T-cell (primary cell): Measurements from ENCODE around the gene DHX29. TPM values are rescaled to one million over a fixed set of nuclear protein-coding genes. Genes with fewer than 3 reads are reported as not detected.

Experiments used
- ATAC-seq, 4 experiments: fragments of 200-7000 bp in 3 of 4; fragments of 150-1000 bp in 1 of 4; cut with Tn5 transposase; replicated peaks in 1 of 4; 1 replicate in 3 of 4; 2 replicates in 1 of 4; pipeline ENCODE4 v1.10.0; 2021; ENCODE audit warnings: moderate library complexity in 3 of 4, mild to moderate bottlenecking in 2 of 4, moderate number of reproducible peaks in 1 of 4
- CTCF ChIA-PET, 2 donors: fragments of 300-600 bp; sonication (Branson Sonifier 250); formaldehyde crosslinking; loops; one replicate each; lab custom pipeline; 2022; ENCODE audit warnings: antibody characterized with exemption in 2 of 2; lab: Charles Lee
- POLR2A ChIA-PET, 2 donors: fragments of 300-600 bp; sonication (Branson Sonifier 250); formaldehyde crosslinking; loops; one replicate each; lab custom pipeline; 2022; ENCODE audit warnings: antibody characterized with exemption in 2 of 2; lab: Charles Lee
- DNase-seq, 35 experiments: peaks; one replicate each; pipeline versions ENCODE4 v3.0.0 to v3.0.0-alpha.2; 2013 to 2023
- H3K27ac ChIP-seq: one replicate; pipeline ENCODE4 v1.5.1; 2013; ENCODE audit warnings: low read length
- H3K27me3 ChIP-seq, 2 experiments: replicated peaks in 1 of 2; 1 replicate in 1 of 2; 2 replicates in 1 of 2; pipeline versions ENCODE4 v1.6.1 to v1.7.0; 2013; ENCODE audit warnings: low read length in 1 of 2, mixed read lengths in 1 of 2; ENCODE audit not compliant: control insufficient read depth in 2 of 2, insufficient read depth in 2 of 2; ENCODE audit errors: extremely low read depth in 1 of 2
- H3K36me3 ChIP-seq, 2 donors: 1 replicate in 1 of 2; 2 replicates in 1 of 2; pipeline versions ENCODE4 v1.6.1 to v1.7.0; 2013; ENCODE audit warnings: low read length in 1 of 2; ENCODE audit not compliant: control insufficient read depth in 2 of 2, insufficient read depth in 1 of 2; ENCODE audit errors: extremely low read depth in 1 of 2
- H3K4me1 ChIP-seq, 2 experiments: 1 replicate in 1 of 2; 2 replicates in 1 of 2; pipeline versions ENCODE4 v1.6.1 to v1.7.0; 2013; ENCODE audit warnings: low read length in 2 of 2, mixed read lengths in 1 of 2; ENCODE audit not compliant: insufficient read depth in 2 of 2, control insufficient read depth in 1 of 2; ENCODE audit errors: extremely low read depth in 1 of 2
- H3K4me3 ChIP-seq, 2 donors: 1 replicate in 1 of 2; 2 replicates in 1 of 2; pipeline versions ENCODE4 v1.5.1 to v1.7.0; 2013; ENCODE audit warnings: mild to moderate bottlenecking in 2 of 2, low read length in 1 of 2, moderate library complexity in 1 of 2; ENCODE audit not compliant: control insufficient read depth in 1 of 2; ENCODE audit errors: extremely low read depth in 1 of 2
- H3K9me3 ChIP-seq: 2 replicates; pipeline ENCODE4 v1.7.0; 2013
- H3K27ac Mint-ChIP-seq, 2 donors: one replicate each; pipeline ENCODE4 v1.8.0; 2020 to 2021; ENCODE audit warnings: mild to moderate bottlenecking in 2 of 2, mixed read lengths in 2 of 2
- H3K27me3 Mint-ChIP-seq, 2 donors: one replicate each; pipeline ENCODE4 v1.8.0; 2021 to 2022; ENCODE audit warnings: mixed read lengths in 2 of 2
- H3K36me3 Mint-ChIP-seq: one replicate; pipeline ENCODE4 v1.8.0; 2021; ENCODE audit warnings: mixed read lengths
- H3K4me1 Mint-ChIP-seq, 3 donors: one replicate each; pipeline ENCODE4 v1.8.0; 2020 to 2022; ENCODE audit warnings: mixed read lengths in 3 of 3, mild to moderate bottlenecking in 1 of 3
- H3K4me3 Mint-ChIP-seq, 3 donors: one replicate each; pipeline ENCODE4 v1.8.0; 2020 to 2022; ENCODE audit warnings: mild to moderate bottlenecking in 3 of 3, mixed read lengths in 3 of 3, moderate library complexity in 3 of 3
- H3K9me3 Mint-ChIP-seq, 3 donors: one replicate each; pipeline ENCODE4 v1.8.0; 2020 to 2022; ENCODE audit warnings: mixed read lengths in 3 of 3
- WGBS: methylation state at CpG from one replicate; pipeline ENCODE4 v1.1.5; 2013; ENCODE audit warnings: missing lambda C conversion rate; ENCODE audit not compliant: insufficient coverage; 5-methylcytosine and 5-hydroxymethylcytosine counted together
- total RNA-seq, 35 experiments: library from RNA in 6 of 35; stranded (reverse) in 6 of 35; fragments of 120-200 nt in 1 of 35; gene quantifications; one replicate each; pipeline versions ENCODE4 v1.2.1 to v1.2.4 and lab custom pipeline; 2013 to 2026

DHX29 gene
- total RNA-seq, 5 donors from 2014 or later (not counting 1 experiment from before 2014, with no cell fraction given), result 12.4 to 19.2 (median 15.4) TPM

GRCh38 chr5:55230086-55230629 lies 77.3 kb downstream of the DHX29 start:
- POLR2A ChIA-PET, result interaction anchor here in 1 of 2 donors (0.6 kb wide), 1 partner anchor 38 kb away, joined by 3 read pairs; no protein-coding TSS in a partner anchor
- WGBS, result 27% methylated on average over 7 of the region's 8 CpGs
- Mint-ChIP-seq H3K9me3 (no peaks in the 10 kb centered on the region), H3K27ac (no peak overlapping the region), H3K4me3 (peak overlapping the region in 1 of 3 donors; percentile 97), H3K36me3 (no peaks in the 10 kb centered on the region), H3K27me3 (peaks cover 77 to 80% of the 10 kb centered on the region in 2 donors), H3K4me1 (peaks cover 34 to 48% (median 43%) of the 10 kb centered on the region in 3 donors)
- H3K27ac ChIP-seq, result no peak overlapping the region
- H3K4me1 ChIP-seq, result peaks cover 16 to 61% of the 10 kb centered on the region in 2 experiments
- H3K27me3 ChIP-seq, result peaks cover 43 to 96% of the 10 kb centered on the region in 2 experiments
- no peaks in the 10 kb centered on the region for H3K9me3 ChIP-seq
- no peak for DNase-seq
- H3K4me3 ChIP-seq, result no peak overlapping the region
- CTCF ChIA-PET, result no interaction called here
- no peaks in the 10 kb centered on the region for H3K36me3 ChIP-seq
- ATAC-seq, result no peak

GRCh38 chr5:55227664-55228430 lies 79.6 kb downstream of the DHX29 start:
- Histone ChIP-seq H3K27me3 (peaks cover 46 to 94% of the 10 kb centered on the region in 2 experiments), H3K4me3 (peak overlapping the region in 1 of 2 donors; percentile 28), H3K27ac (no peak overlapping the region), H3K4me1 (peaks cover 17 to 52% of the 10 kb centered on the region in 2 experiments), H3K36me3 (no peaks in the 10 kb centered on the region), H3K9me3 (no peaks in the 10 kb centered on the region)
- Mint-ChIP-seq H3K4me3 (peak overlapping the region; percentile 64 to 77 (median 64)), H3K9me3 (no peaks in the 10 kb centered on the region), H3K27ac (no peak overlapping the region), H3K27me3 (peaks cover 87 to 89% of the 10 kb centered on the region in 2 donors), H3K36me3 (no peaks in the 10 kb centered on the region), H3K4me1 (peaks cover 44 to 49% (median 48%) of the 10 kb centered on the region in 3 donors)
- ChIA-PET POLR2A (no interaction called here), CTCF (interaction anchor here in 1 of 2 donors (0.5 kb wide), 1 partner anchor 13 kb away, joined by 3 read pairs; no protein-coding TSS in a partner anchor)
- ATAC-seq (no peak), DNase-seq (no peak)
- 7% methylated on average over 16 of the region's 30 CpGs for WGBS

DNA sequence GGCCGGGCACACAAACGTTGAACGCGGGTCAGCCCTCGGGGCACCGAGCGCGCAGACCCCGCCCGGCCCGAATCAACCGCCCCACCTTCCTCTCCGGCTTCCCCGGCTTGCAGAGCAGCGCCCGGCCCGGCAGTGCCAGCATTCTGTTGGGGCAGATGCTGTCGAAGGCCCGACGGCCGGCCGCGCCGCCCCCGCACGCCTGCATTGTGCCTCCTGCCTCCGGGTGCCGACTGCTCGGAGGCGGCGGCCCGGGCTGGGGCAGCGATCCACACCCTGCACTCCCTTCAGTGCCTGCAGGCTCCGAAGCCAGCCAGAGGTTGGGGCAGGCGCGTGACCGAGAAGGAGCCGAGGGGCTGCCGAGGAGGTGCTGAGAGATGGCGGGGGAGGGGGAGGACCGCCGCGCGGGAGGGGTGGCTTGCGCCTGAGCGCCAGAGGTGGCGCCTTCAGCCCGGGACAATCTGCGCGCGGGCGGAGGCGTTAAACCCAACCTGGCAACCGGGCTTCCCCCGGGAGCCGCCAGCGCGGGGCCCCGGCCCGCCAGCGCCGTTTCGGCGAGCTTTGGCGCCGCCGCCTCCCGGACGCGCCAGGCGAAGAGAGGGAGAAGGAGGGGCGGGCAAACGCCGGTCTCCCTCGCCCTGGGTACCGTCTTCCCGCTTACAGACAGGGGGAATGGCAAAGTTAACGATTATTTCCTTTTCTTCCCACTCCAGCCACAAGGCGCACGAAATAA lies 80.4 kb downstream of the DHX29 start, which contains the start of gene MCIDAS:
Gene MCIDAS (minus strand): TSS at position 382 of the 730 bp plus-strand sequence. CDS start 177 bp downstream, at position 205.
- Mint-ChIP-seq H3K36me3 (no peaks in the 10 kb centered on the region), H3K27ac (no peak within 1 kb of the TSS), H3K4me3 (peak within 1 kb of the TSS; percentile 64 to 77 (median 64)), H3K27me3 (peaks cover 88 to 90% of the 10 kb centered on the region in 2 donors), H3K9me3 (no peaks in the 10 kb centered on the region), H3K4me1 (peaks cover 45 to 49% (median 49%) of the 10 kb centered on the region in 3 donors)
- Histone ChIP-seq H3K27me3 (peaks cover 49 to 94% of the 10 kb centered on the region in 2 experiments), H3K4me1 (peaks cover 10 to 49% of the 10 kb centered on the region in 2 experiments), H3K4me3 (peak within 1 kb of the TSS; percentile 19 to 28), H3K9me3 (no peaks in the 10 kb centered on the region), H3K36me3 (no peaks in the 10 kb centered on the region), H3K27ac (no peak within 1 kb of the TSS)
- CTCF ChIA-PET, result interaction anchor here in 1 of 2 donors (0.5 kb wide), 1 partner anchor 24 kb away, joined by 3 read pairs; no protein-coding TSS in a partner anchor
- ATAC-seq (peak; percentile 44 to 58 (median 50)), DNase-seq (peak in 10 of 35 experiments; percentile 11 to 68 (median 28))
- WGBS, result 1% methylated on average over 67 of the region's 80 CpGs
- POLR2A ChIA-PET, result no interaction called here

DNA sequence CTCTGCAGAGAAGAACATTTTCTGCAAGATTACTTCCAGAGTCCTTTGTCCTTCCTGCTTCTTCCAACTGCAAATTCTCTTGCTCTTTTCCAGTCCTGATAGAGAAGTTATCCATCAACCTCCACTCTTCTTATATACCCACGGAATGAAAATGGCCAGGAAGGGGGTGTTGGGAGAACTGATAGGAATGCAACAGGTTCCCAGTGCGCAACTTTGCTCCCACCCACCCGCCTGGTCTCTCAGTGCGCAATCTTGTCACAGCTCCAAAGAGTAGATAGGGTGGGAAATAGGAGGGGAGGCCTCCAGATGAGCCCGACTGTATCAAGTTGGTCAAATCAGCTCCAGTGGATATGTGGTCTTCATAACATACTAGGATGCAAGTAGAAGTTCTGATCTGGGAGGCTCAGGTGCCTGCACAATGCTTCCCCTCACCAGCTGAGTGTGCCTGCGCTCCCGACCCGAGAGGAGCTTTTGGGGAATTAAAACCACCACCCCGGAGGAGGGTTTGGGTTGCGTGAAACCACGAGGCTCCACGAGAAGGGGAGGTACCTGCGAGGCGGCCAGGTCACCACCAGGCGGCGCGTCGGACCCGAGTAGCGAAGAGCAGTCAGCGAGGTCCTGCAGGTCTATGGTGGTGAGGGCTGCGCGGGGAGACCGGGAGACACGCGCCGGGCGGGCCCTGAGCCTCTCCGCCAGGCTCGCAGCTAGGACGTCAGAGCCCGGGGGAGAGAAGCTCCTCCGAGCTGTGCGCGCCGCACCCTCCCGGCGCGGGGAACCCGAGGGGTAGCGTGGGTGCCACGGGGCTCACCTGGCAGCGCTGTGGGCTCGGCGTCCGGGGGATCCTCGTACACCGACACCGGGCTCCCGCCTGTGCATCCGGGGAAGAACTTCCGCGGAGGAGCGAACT lies 81.2 kb downstream of the DHX29 start:
- CTCF ChIA-PET, result interaction anchor here in 1 of 2 donors (0.5 kb wide), 1 partner anchor 18 kb away, joined by 5 read pairs; no protein-coding TSS in a partner anchor
- Mint-ChIP-seq H3K27ac (no peak overlapping the region), H3K27me3 (peaks cover 85 to 86% of the 10 kb centered on the region in 2 donors), H3K9me3 (no peaks in the 10 kb centered on the region), H3K36me3 (no peaks in the 10 kb centered on the region), H3K4me3 (peak overlapping the region; percentile 47 to 77 (median 53)), H3K4me1 (peaks cover 38 to 43% (median 43%) of the 10 kb centered on the region in 3 donors)
- peak in 6 of 35 experiments; percentile 6 to 47 (median 27) for DNase-seq
- H3K27me3 ChIP-seq, result peaks cover 54 to 94% of the 10 kb centered on the region in 2 experiments
- 1% methylated on average over 49 of the region's 54 CpGs for WGBS
- peaks cover 3 to 41% of the 10 kb centered on the region in 2 experiments for H3K4me1 ChIP-seq
- no peaks in the 10 kb centered on the region for H3K36me3 ChIP-seq
- POLR2A ChIA-PET, result no interaction called here
- H3K9me3 ChIP-seq, result no peaks in the 10 kb centered on the region
- no peak overlapping the region for H3K27ac ChIP-seq
- peak overlapping the region; percentile 19 to 28 for H3K4me3 ChIP-seq
- peak; percentile 40 to 66 (median 50) for ATAC-seq

DNA sequence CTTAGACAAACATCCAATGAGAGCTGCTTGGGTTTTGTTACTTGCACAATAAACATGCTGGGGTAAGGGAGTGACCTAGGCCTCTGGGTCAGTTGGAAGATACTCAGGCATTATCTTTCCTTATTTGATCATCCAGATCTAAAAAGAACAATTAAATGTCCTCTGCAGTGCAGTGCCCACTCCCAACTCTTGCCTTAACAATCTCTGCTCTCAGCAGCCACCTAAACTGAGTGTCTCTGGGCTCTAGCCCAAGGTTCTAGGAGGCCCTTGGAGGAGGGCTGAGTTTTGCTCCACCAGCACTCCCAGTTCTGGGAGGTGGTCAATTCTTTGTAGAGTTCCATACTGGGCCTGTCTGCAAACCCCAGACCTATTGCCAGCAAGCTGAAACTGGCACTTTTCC lies 82.1 kb downstream of the DHX29 start:
- POLR2A ChIA-PET, result no interaction called here

More for the DNA sequence above, 82.1 kb downstream of the DHX29 start:
- peaks cover 50 to 92% of the 10 kb centered on the region in 2 experiments for H3K27me3 ChIP-seq
- ATAC-seq, result no peak
- H3K36me3 ChIP-seq, result no peaks in the 10 kb centered on the region
- Mint-ChIP-seq H3K9me3 (no peaks in the 10 kb centered on the region), H3K36me3 (no peaks in the 10 kb centered on the region), H3K27me3 (peaks cover 84 to 86% of the 10 kb centered on the region in 2 donors), H3K4me3 (peak overlapping the region in 1 of 3 donors; percentile 77), H3K4me1 (peaks cover 40 to 43% (median 42%) of the 10 kb centered on the region in 3 donors), H3K27ac (no peak overlapping the region)
- DNase-seq, result no peak
- CTCF ChIA-PET, result no interaction called here
- no peak overlapping the region for H3K27ac ChIP-seq
- peaks cover 8 to 43% of the 10 kb centered on the region in 2 experiments for H3K4me1 ChIP-seq
- no peak overlapping the region for H3K4me3 ChIP-seq
- no peaks in the 10 kb centered on the region for H3K9me3 ChIP-seq
